Bronchial epithelial cell (primary cell): ENCODE data around the gene ZNF197. TPM values are rescaled to one million over a fixed set of nuclear protein-coding genes. Genes with fewer than 3 reads are reported as not detected.
"Not testable (repeated sequence)": the region's sequence is repeated elsewhere in the genome, so short reads cannot be mapped to it uniquely, and the experiment has no call there.

ENCODE experiments used
- DNase-seq: peaks from one replicate; pipeline ENCODE4 v3.0.0-alpha.2; 2010; ENCODE audit warnings: low read depth
- FAIRE-seq: peaks from 2 replicates; lab custom pipeline; 2011; peaks lifted over from hg19 to GRCh38; lab: Jason Lieb, UNC
- H3K27me3 ChIP-seq: 2 replicates; pipeline ENCODE4 v1.5.1; 2011; ENCODE audit warnings: low read length; ENCODE audit not compliant: control insufficient read depth, insufficient read depth
- H3K36me3 ChIP-seq: 2 replicates; pipeline ENCODE4 v1.5.1; 2011; ENCODE audit warnings: low read length; ENCODE audit not compliant: control insufficient read depth, insufficient read depth
- H3K4me3 ChIP-seq: 2 replicates; pipeline ENCODE4 v1.5.1; 2011; ENCODE audit warnings: mild to moderate bottlenecking, low read depth, low read length, control low read depth
- CTCF ChIP-seq: IDR thresholded peaks from 2 replicates; pipeline ENCODE4 v1.5.1; 2011; ENCODE audit warnings: mild to moderate bottlenecking, moderate library complexity, low read length, control low read depth, inconsistent platforms; ENCODE audit not compliant: insufficient read depth, severe bottlenecking
- total RNA-seq: library from RNA; depleted of rRNA; stranded (reverse); fragments of >200 nt; gene quantifications from 2 replicates; pipeline ENCODE4 v1.2.1, GENCODE V29; 2014

The ZNF197 gene
- 16.3 and 17.6 TPM in 2 replicates for total RNA-seq

GRCh38 chr3:44624749-44625480, at the start of gene ZNF197:
ZNF197 (plus strand) TSS chr3:44625036; CDS start chr3:44629155, 4,119 bp downstream.
- no peaks in the 10 kb centered on the region for H3K27me3 ChIP-seq
- H3K36me3 ChIP-seq = peaks cover 3% of the 10 kb centered on the region
- no peak for TF ChIP-seq CTCF
- H3K4me3 ChIP-seq = peak within 1 kb of the TSS; percentile 87
- peak; percentile 73 for DNase-seq
- no peak for FAIRE-seq

- Histone ChIP-seq H3K36me3 (no peaks in the 10 kb centered on the region), H3K4me3 (no peak overlapping the region), H3K27me3 (no peaks in the 10 kb centered on the region)
- DNase-seq (no peak), FAIRE-seq (peak; percentile 28)
- TF ChIP-seq CTCF = no peak
These were observed 48.2 kb upstream of the ZNF197 start for GRCh38 chr3:44576613-44577012.

- not testable (repeated sequence) for DNase-seq, H3K36me3 ChIP-seq, H3K27me3 ChIP-seq, H3K4me3 ChIP-seq
- FAIRE-seq = peak; percentile 62
These were observed 47.4 kb upstream of the ZNF197 start for GRCh38 chr3:44577354-44577952.

- H3K36me3 ChIP-seq, H3K4me3 ChIP-seq, H3K27me3 ChIP-seq, FAIRE-seq, DNase-seq: not testable (repeated sequence)
These were observed 46.5 kb upstream of the ZNF197 start for GRCh38 chr3:44578316-44578715.

- H3K36me3 ChIP-seq, H3K4me3 ChIP-seq, FAIRE-seq, DNase-seq, H3K27me3 ChIP-seq: not testable (repeated sequence)
These were observed 45.8 kb upstream of the ZNF197 start for GRCh38 chr3:44578924-44579515.

GRCh38 chr3:44579749-44580148, 45.1 kb upstream of the ZNF197 start:
- FAIRE-seq = peak; percentile 40
- DNase-seq, H3K36me3 ChIP-seq, H3K4me3 ChIP-seq, H3K27me3 ChIP-seq: not testable (repeated sequence)

- not testable (repeated sequence) for FAIRE-seq, DNase-seq, H3K4me3 ChIP-seq, H3K36me3 ChIP-seq, H3K27me3 ChIP-seq
These were observed 43.9 kb upstream of the ZNF197 start for GRCh38 chr3:44580971-44581370.

GRCh38 chr3:44584646-44585501, 40.0 kb upstream of the ZNF197 start, which contains the start of gene ZNF660:
ZNF660 (plus strand) TSS chr3:44584964; CDS start chr3:44594194, 9,230 bp downstream.
- no peaks in the 10 kb centered on the region for H3K27me3 ChIP-seq
- DNase-seq (peak; percentile 51), FAIRE-seq (no peak)
- TF ChIP-seq CTCF = no peak
- no peaks in the 10 kb centered on the region for H3K36me3 ChIP-seq
- peak within 1 kb of the TSS; percentile 29 for H3K4me3 ChIP-seq
